ENCODE measurements around the gene PAM16.

GRCh38 chr16:4318451-4318910 is 32.6 kb downstream of the PAM16 start:
- TF ChIP-seq SIRT6 (IDR thresholded peaks at IDR 0.05; ENCODE audit: low read length) = no peak
- TF ChIP-seq POLR2A (IDR thresholded peaks at IDR 0.05; ENCODE audit: control extremely low read depth in 1 of 2, low read depth in 2 of 2, low read length in 2 of 2) = no peak
- TF ChIP-seq EZH2 (IDR thresholded peaks at IDR 0.05; ENCODE audit: low read depth, low read length, severe bottlenecking) = no peak
- TF ChIP-seq, protein P1, sequence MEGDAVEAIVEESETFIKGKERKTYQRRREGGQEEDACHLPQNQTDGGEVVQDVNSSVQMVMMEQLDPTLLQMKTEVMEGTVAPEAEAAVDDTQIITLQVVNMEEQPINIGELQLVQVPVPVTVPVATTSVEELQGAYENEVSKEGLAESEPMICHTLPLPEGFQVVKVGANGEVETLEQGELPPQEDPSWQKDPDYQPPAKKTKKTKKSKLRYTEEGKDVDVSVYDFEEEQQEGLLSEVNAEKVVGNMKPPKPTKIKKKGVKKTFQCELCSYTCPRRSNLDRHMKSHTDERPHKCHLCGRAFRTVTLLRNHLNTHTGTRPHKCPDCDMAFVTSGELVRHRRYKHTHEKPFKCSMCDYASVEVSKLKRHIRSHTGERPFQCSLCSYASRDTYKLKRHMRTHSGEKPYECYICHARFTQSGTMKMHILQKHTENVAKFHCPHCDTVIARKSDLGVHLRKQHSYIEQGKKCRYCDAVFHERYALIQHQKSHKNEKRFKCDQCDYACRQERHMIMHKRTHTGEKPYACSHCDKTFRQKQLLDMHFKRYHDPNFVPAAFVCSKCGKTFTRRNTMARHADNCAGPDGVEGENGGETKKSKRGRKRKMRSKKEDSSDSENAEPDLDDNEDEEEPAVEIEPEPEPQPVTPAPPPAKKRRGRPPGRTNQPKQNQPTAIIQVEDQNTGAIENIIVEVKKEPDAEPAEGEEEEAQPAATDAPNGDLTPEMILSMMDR (IDR thresholded peaks at IDR 0.05; ENCODE audit: control extremely low read depth in 1 of 3, insufficient read depth in 1 of 3, low read depth in 1 of 3, low read length in 3 of 3) = no peak
- TF ChIP-seq KDM1A (IDR thresholded peaks at IDR 0.05; ENCODE audit: borderline replicate concordance, low read length) = no peak
- TF ChIP-seq HDAC2 (IDR thresholded peaks at IDR 0.05; ENCODE audit: borderline replicate concordance in 1 of 2, low read depth in 2 of 2, low read length in 2 of 2) = no peak
